Uterus (tissue), 4 donors: ENCODE results near the gene SCT. TPM values are rescaled to one million over a fixed set of nuclear protein-coding genes. Genes with fewer than 3 reads are reported as not detected.
"Not testable (repeated sequence)": the region's sequence is repeated elsewhere in the genome, so short reads cannot be mapped to it uniquely, and the experiment has no call there.

Experiments
- DNase-seq, 2 donors: peaks; one replicate each; pipeline ENCODE4 v3.0.0-alpha.2; 2019 to 2020
- H3K27ac ChIP-seq, 2 donors: fragments of 200-600 bp; sonication (generic); 1 replicate in 1 of 2; 2 replicates in 1 of 2; pipeline ENCODE4 v1.5.1; 2016 to 2018
- H3K27me3 ChIP-seq, 2 donors: fragments of 200-600 bp; sonication (generic); one replicate each; pipeline ENCODE4 v1.5.1; 2018 to 2019; ENCODE audit warnings: control low read depth in 1 of 2
- H3K36me3 ChIP-seq, 2 donors: fragments of 200-600 bp; sonication (generic); one replicate each; pipeline ENCODE4 v1.5.1; 2019; ENCODE audit warnings: control low read depth in 1 of 2
- H3K4me1 ChIP-seq, 2 donors: fragments of 200-600 bp; sonication (generic); one replicate each; pipeline ENCODE4 v1.5.1; 2018 to 2019; ENCODE audit warnings: control low read depth in 1 of 2
- H3K4me3 ChIP-seq, 2 donors: fragments of 200-600 bp; sonication (generic); 1 replicate in 1 of 2; 2 replicates in 1 of 2; pipeline ENCODE4 v1.5.1; 2018 to 2019; ENCODE audit warnings: mild to moderate bottlenecking in 1 of 2
- H3K9me3 ChIP-seq, 2 donors: fragments of 200-600 bp; sonication (generic); one replicate each; pipeline ENCODE4 v1.5.1; 2019; ENCODE audit warnings: control low read depth in 1 of 2
- POLR2A ChIP-seq, 2 donors: fragments of 450-650 bp; IDR thresholded peaks; one replicate each; pipeline ENCODE4 v1.6.1; 2016; ENCODE audit warnings: antibody characterized with exemption in 2 of 2, mild to moderate bottlenecking in 1 of 2, moderate library complexity in 1 of 2
- intact Hi-C: fragments of 100-400 bp; cut with DNase I; formaldehyde crosslinking; loops from one replicate; pipeline ENCODE4 v1.15.1; 2023; ENCODE audit warnings: low total_unique reads
- total RNA-seq, 4 donors: library from RNA; depleted of rRNA in 3 of 4; stranded (reverse); fragments of >200 nt in 3 of 4; gene quantifications; one replicate each; pipeline versions ENCODE4 v1.1.0 to v1.2.4, GENCODE V29; 2014 to 2023
- TF ChIP-seq, protein P1 (sequence below), 4 experiments: fragments of 200-600 bp in 2 of 4; fragments of 450-650 bp in 2 of 4; sonication (generic) in 2 of 4; IDR thresholded peaks; one replicate each; pipeline ENCODE4 v1.5.1; 2016 to 2019; ENCODE audit warnings: antibody characterized with exemption in 4 of 4, mild to moderate bottlenecking in 2 of 4, moderate library complexity in 1 of 4
- donor health status: DM: yes; HTN: yes; CAD: no.

SCT gene
- total RNA-seq, 4 donors from 2014 or later, result not detected

DNA sequence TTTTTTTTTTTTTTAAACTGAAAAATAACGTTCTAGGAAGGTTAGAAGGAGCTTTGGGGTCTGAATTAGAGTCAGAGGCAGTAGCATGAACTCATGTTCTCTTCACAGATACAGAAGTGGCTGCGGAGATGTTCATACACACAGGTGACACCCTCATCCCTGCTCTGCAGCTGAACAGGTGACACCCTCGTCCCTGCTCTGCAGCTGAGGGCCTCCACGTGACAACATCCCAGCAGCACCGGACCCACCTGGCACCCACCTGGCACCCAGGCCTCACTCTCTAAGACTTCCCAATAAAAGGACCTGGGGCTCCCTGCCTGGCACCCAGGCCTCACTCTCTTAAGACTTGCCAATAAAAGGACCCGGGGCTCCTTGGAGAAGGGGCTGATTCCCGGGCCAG lies 29.9 kb upstream of the SCT start:
- H3K4me1 ChIP-seq, result no peaks in the 10 kb centered on the region
- H3K36me3 ChIP-seq, result no peaks in the 10 kb centered on the region
- no peaks in the 10 kb centered on the region for H3K27me3 ChIP-seq
- H3K9me3 ChIP-seq, result no peaks in the 10 kb centered on the region
- no peak for DNase-seq
- TF ChIP-seq, protein P1, sequence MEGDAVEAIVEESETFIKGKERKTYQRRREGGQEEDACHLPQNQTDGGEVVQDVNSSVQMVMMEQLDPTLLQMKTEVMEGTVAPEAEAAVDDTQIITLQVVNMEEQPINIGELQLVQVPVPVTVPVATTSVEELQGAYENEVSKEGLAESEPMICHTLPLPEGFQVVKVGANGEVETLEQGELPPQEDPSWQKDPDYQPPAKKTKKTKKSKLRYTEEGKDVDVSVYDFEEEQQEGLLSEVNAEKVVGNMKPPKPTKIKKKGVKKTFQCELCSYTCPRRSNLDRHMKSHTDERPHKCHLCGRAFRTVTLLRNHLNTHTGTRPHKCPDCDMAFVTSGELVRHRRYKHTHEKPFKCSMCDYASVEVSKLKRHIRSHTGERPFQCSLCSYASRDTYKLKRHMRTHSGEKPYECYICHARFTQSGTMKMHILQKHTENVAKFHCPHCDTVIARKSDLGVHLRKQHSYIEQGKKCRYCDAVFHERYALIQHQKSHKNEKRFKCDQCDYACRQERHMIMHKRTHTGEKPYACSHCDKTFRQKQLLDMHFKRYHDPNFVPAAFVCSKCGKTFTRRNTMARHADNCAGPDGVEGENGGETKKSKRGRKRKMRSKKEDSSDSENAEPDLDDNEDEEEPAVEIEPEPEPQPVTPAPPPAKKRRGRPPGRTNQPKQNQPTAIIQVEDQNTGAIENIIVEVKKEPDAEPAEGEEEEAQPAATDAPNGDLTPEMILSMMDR (IDR thresholded peaks at IDR 0.05), result no peak
- TF ChIP-seq POLR2A (IDR thresholded peaks at IDR 0.05), result no peak
- intact Hi-C loops, result no loop called here
- no peak overlapping the region for H3K27ac ChIP-seq
- H3K4me3 ChIP-seq, result no peak overlapping the region

DNA sequence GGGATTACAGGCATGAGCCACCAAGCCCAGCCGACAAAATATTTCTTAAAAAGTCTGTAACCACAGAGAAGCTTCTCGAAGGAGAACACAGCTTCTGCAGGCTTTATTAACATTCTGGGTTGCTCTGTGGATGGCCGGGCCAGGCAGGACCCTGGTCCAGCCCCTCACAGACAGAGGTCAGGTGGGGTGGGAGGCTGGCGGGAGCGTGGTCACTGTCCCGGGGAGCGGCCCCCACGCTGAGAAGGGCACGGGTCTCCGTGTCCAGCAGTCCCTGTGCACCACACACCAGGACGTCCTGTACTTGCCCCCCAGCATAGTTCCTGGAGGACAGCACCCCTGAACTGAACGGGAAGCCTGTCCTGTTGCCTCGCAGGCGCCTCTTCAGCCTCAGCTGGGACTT lies 29.4 kb upstream of the SCT start:
- DNase-seq, result no peak
- H3K9me3 ChIP-seq, result no peaks in the 10 kb centered on the region
- H3K4me3 ChIP-seq, result no peak overlapping the region
- intact Hi-C loops, result no loop called here
- no peaks in the 10 kb centered on the region for H3K4me1 ChIP-seq
- no peaks in the 10 kb centered on the region for H3K27me3 ChIP-seq
- no peak overlapping the region for H3K27ac ChIP-seq
- H3K36me3 ChIP-seq, result no peaks in the 10 kb centered on the region
- TF ChIP-seq, protein P1 (IDR thresholded peaks at IDR 0.05), result no peak
- no peak for TF ChIP-seq POLR2A (IDR thresholded peaks at IDR 0.05)

DNA sequence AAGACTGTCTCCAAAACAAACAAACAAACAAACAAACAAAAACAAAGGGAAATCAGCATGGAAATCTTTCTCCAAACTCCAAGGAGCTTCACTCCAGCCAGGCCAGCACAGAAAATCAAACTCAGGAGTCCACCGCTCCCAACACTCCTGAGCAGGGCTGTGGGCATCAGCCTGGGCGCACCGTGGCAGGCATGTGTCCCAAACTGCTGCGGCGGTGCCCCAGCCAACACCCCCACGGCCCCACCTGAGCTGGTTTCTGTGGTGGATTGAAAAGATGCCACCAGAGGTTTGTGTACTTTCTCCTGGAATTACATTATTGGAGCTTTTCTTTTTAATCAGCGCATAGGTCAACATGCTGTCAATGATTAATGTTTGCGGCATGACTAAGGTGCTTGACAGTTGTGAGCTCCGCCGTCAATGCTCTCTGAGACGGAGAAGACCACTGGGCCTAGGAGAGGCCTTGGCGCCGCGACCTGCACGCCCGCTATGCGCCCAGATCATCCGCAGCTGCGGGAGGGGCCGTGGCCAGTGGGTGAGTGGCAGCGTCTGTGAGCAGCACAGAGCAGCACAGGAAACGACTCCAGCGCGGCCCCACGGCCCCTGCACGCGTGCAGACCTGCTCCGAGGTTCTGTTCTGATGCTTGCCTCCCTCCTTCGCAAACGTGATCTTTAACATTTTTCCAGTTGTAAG lies 28.2 kb upstream of the SCT start:
- no peaks in the 10 kb centered on the region for H3K9me3 ChIP-seq
- H3K27ac ChIP-seq, result no peak overlapping the region
- TF ChIP-seq, protein P1 (IDR thresholded peaks at IDR 0.05), result no peak
- TF ChIP-seq POLR2A (IDR thresholded peaks at IDR 0.05), result no peak
- H3K4me3 ChIP-seq, result no peak overlapping the region
- no peaks in the 10 kb centered on the region for H3K27me3 ChIP-seq
- H3K4me1 ChIP-seq, result no peaks in the 10 kb centered on the region
- DNase-seq, result no peak
- no peaks in the 10 kb centered on the region for H3K36me3 ChIP-seq
- intact Hi-C loops, result no loop called here

DNA sequence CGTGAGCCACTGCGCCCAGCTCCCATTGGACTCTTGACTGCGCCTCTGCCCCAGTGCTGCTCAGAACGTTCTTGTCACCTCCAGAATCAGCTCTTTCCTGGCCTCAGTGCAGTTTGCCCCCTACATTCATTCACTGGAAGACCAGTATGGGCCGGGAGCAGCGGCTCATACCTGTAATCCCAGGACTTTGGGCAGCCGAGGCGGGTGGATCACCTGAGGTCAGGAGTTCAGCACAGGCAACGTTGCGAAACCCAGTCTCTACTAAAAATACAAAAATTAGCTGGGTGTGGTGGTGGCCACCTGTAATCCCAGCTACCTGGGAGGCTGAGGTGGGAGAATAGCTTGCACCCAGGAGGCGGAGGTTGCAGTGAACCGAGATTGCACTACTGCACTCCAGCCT lies 27.5 kb upstream of the SCT start:
- H3K4me3 ChIP-seq, H3K9me3 ChIP-seq, H3K36me3 ChIP-seq, DNase-seq, H3K4me1 ChIP-seq, H3K27ac ChIP-seq, H3K27me3 ChIP-seq, intact Hi-C loops: not testable (repeated sequence)

DNA sequence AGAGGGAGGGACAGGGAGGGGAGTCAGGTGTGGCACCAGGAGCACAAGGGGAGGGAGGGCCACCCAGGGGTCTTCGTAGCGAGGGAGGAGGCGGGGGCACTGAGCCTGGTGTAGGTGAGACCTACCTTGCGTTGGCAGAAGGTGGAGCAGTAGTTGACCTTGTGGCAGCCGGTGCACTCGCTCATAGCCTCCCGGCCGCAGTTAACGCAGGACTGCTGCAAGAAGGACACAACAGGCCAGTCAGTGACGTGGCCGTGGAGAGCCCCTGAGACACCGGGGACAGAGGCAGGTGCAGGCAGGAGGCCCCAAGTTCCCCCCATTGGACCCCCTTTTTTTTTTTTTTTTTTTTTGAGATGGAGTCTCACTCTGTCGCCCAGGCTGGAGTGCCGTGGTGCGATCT lies 26.9 kb upstream of the SCT start:
- no peaks in the 10 kb centered on the region for H3K4me1 ChIP-seq
- H3K36me3 ChIP-seq, result no peaks in the 10 kb centered on the region
- no peak overlapping the region for H3K27ac ChIP-seq
- no peaks in the 10 kb centered on the region for H3K9me3 ChIP-seq
- H3K27me3 ChIP-seq, result no peaks in the 10 kb centered on the region
- TF ChIP-seq POLR2A (IDR thresholded peaks at IDR 0.05), result no peak
- TF ChIP-seq, protein P1 (IDR thresholded peaks at IDR 0.05), result no peak
- H3K4me3 ChIP-seq, result no peak overlapping the region
- DNase-seq, result no peak
- intact Hi-C loops, result no loop called here

DNA sequence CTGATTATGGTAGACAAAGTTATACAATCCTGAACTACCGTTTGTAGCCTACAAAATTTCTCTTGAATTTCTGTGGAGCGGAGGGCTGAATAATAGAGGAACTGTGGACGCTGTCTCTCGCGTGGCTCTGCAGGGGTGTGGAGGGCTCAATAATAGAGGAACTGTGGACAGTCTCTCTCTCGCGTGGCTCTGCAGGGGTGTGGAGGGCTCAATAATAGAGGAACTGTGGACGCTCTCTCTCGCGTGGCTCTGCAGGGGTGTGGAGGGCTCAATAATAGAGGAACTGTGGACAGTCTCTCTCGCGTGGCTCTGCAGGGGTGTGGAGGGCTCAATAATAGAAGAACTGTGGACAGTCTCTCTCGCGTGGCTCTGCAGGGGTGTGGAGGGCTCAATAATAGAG lies 26.2 kb upstream of the SCT start:
- H3K27me3 ChIP-seq, H3K9me3 ChIP-seq, intact Hi-C loops, H3K4me3 ChIP-seq, H3K4me1 ChIP-seq, DNase-seq, H3K27ac ChIP-seq, H3K36me3 ChIP-seq: not testable (repeated sequence)
